Measurements from ENCODE around the gene SLC34A2. TPM values are rescaled to one million over a fixed set of nuclear protein-coding genes. Genes with fewer than 3 reads are reported as not detected.
"Not testable (repeated sequence)": the region's sequence is repeated elsewhere in the genome, so short reads cannot be mapped to it uniquely, and the experiment has no call there.

SLC34A2 gene, protein sequence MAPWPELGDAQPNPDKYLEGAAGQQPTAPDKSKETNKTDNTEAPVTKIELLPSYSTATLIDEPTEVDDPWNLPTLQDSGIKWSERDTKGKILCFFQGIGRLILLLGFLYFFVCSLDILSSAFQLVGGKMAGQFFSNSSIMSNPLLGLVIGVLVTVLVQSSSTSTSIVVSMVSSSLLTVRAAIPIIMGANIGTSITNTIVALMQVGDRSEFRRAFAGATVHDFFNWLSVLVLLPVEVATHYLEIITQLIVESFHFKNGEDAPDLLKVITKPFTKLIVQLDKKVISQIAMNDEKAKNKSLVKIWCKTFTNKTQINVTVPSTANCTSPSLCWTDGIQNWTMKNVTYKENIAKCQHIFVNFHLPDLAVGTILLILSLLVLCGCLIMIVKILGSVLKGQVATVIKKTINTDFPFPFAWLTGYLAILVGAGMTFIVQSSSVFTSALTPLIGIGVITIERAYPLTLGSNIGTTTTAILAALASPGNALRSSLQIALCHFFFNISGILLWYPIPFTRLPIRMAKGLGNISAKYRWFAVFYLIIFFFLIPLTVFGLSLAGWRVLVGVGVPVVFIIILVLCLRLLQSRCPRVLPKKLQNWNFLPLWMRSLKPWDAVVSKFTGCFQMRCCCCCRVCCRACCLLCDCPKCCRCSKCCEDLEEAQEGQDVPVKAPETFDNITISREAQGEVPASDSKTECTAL
- total RNA-seq: 1 to 10 TPM in 2 of 9 donors, not detected in 7; 1.9 to 2.3 TPM
- polyA plus RNA-seq: under 1 TPM in 1 of 3 donors, not detected in 2; 0.20 TPM
- long read RNA-seq, donor 1: 0 reads
- long read RNA-seq, donor 2: 0 reads
- long read RNA-seq, donor 3: 0 reads
- long read RNA-seq, donor 4: 0 reads
- long read RNA-seq, donor 5: 0 reads
- long read RNA-seq, donor 6: 0 reads
- long read RNA-seq, donor 7: 0 reads
- long read RNA-seq, donor 8: 0 reads
- long read RNA-seq, donor 9, full-length matches to known transcripts: 1 of 1 reads
- long read RNA-seq, donor 9, partial matches to known transcripts: 0 of 1 reads
- long read RNA-seq, donor 9, other reads (novel, unspliced or antisense): 0 of 1 reads
- long read RNA-seq, donor 10: 0 reads

DNA sequence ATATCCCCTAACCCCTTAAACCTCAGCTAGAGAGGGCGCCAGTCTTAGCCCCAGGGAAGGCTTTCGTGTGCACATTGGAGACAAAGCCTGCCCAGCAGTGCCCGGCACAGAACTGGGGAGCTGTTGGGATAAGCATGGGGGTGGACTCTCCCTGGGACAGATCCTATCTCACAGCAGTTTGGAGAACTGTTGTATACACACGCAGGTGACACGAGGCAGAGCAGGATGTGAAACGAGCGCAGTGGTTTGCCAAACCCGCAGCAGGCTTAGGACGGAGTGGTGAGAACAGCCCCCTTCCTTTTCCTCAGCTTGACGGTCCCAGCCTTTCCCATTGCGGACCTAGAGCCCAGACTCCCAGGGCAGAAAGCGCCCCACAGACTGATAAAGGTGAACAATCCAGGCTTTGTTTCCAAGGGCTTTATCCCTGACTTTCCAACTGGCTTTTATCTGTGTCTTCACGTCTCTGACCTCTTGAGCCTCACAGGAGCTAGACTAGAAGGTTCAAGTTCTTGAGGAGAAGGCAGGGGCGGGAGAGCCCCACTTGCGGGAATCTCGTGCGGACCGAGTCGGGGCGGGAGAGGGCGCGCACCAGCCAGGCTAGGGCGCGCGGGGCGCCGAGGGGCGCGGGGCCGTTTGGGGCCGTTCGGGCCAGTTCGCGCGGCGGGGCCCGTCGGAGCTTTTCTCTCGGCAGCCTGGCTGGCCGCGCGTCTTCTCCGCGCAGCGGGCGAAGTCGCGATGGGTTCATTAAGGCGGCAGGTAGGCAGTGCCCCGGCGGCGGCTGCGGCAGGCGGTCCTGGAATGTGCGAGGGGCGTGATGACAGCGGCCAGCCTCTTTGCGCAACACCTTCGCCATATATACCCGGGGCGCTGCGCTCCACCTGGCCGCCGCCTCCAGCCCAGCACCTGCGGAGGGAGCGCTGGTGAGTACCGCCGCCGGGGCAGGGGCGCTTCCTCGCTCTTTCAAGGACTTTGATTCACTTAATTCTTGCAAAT lies at the start of gene SLC34A2:
TSS of gene SLC34A2 (plus strand) at position 881 of the 993 bp plus-strand sequence. CDS start 6,650 bp downstream, outside the sequence.
- H3K4me3 ChIP-seq: no peak within 1 kb of the TSS
- no peaks in the 10 kb centered on the region for H3K9me3 ChIP-seq (replicated peaks in 1 of 3)
- no peaks in the 10 kb centered on the region for H3K4me1 ChIP-seq (replicated peaks in 1 of 2)
- intact Hi-C loops (cut with DNase I): no loop called here
- TF ChIP-seq, protein P1, sequence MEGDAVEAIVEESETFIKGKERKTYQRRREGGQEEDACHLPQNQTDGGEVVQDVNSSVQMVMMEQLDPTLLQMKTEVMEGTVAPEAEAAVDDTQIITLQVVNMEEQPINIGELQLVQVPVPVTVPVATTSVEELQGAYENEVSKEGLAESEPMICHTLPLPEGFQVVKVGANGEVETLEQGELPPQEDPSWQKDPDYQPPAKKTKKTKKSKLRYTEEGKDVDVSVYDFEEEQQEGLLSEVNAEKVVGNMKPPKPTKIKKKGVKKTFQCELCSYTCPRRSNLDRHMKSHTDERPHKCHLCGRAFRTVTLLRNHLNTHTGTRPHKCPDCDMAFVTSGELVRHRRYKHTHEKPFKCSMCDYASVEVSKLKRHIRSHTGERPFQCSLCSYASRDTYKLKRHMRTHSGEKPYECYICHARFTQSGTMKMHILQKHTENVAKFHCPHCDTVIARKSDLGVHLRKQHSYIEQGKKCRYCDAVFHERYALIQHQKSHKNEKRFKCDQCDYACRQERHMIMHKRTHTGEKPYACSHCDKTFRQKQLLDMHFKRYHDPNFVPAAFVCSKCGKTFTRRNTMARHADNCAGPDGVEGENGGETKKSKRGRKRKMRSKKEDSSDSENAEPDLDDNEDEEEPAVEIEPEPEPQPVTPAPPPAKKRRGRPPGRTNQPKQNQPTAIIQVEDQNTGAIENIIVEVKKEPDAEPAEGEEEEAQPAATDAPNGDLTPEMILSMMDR (IDR thresholded peaks at IDR 0.05): no peak
- no peak for TF ChIP-seq POLR2A (IDR thresholded peaks at IDR 0.05)
- peaks cover 21% of the 10 kb centered on the region for H3K27me3 ChIP-seq
- no peak within 1 kb of the TSS for H3K27ac ChIP-seq
- no peak for DNase-seq
- no peaks in the 10 kb centered on the region for H3K36me3 ChIP-seq (replicated peaks in 1 of 2)
- 3 to 5% (median 4%) methylated on average over 36 to 71 of the region's 71 CpGs for WGBS, 4 donors

DNA sequence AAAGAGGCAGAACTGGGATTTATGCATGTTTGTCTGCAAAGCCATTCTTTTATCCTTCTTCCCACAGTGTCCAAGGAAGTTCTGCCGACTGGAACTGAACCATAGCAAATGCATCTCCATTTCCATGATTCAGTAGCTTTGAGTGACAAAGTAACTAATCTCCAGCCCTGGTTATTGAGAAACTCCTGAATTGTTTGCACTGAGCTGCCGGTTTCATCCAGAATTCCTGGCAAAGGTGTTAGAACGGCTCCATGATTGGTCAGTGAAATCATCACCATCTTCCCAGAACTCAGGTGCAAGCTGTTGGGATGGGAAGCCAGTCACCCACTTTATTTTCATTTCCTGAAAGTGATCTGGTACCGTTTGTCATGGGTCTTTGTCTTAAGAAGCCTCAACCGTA lies 47.0 kb upstream of the SLC34A2 start:
- TF ChIP-seq, protein P1 (IDR thresholded peaks at IDR 0.05): no peak
- no peak for TF ChIP-seq POLR2A (IDR thresholded peaks at IDR 0.05)
- H3K4me3 ChIP-seq: no peak overlapping the region

DNA sequence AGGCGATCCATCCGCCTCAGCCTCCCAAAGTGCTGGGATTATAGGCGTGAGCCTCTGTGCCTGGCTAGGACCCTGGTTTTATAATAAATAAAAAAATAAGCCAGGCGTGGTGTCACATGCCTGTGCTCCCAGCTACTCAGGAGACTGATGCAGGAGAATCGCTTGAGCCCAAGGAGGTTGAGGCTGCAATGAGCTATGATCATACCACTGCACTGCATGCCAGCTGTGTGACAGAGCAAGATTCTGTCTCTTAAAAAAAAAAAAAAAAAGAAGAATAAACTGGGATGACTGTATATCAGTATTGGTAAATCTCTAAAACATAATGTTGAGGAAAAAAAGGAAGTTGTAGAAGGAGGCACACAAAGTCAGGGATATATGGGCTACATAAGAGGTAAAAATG lies 45.7 kb upstream of the SLC34A2 start:
- H3K27me3 ChIP-seq: no peaks in the 10 kb centered on the region
- no peak for DNase-seq
- no peak overlapping the region for H3K4me3 ChIP-seq
- H3K36me3 ChIP-seq (replicated peaks in 1 of 2): no peaks in the 10 kb centered on the region
- 81 to 91% (median 85%) methylated on average over 5 of the region's 5 CpGs for WGBS, 4 donors
- no peaks in the 10 kb centered on the region for H3K4me1 ChIP-seq (replicated peaks in 1 of 2)
- H3K27ac ChIP-seq: no peak overlapping the region
- TF ChIP-seq, protein P1 (IDR thresholded peaks at IDR 0.05): no peak
- no peak for TF ChIP-seq POLR2A (IDR thresholded peaks at IDR 0.05)
- H3K9me3 ChIP-seq (replicated peaks in 1 of 3): no peaks in the 10 kb centered on the region
- intact Hi-C loops (cut with DNase I): no loop called here

More for the DNA sequence above, 47.0 kb upstream of the SLC34A2 start:
- Histone ChIP-seq H3K27me3 (no peaks in the 10 kb centered on the region), H3K36me3 (replicated peaks in 1 of 2) (no peaks in the 10 kb centered on the region), H3K9me3 (replicated peaks in 1 of 3) (no peaks in the 10 kb centered on the region), H3K27ac (no peak overlapping the region), H3K4me1 (replicated peaks in 1 of 2) (no peaks in the 10 kb centered on the region)
- intact Hi-C loops (cut with DNase I): no loop called here
- DNase-seq: no peak
- 73 to 84% (median 83%) methylated on average over 5 of the region's 5 CpGs for WGBS, 4 donors

DNA sequence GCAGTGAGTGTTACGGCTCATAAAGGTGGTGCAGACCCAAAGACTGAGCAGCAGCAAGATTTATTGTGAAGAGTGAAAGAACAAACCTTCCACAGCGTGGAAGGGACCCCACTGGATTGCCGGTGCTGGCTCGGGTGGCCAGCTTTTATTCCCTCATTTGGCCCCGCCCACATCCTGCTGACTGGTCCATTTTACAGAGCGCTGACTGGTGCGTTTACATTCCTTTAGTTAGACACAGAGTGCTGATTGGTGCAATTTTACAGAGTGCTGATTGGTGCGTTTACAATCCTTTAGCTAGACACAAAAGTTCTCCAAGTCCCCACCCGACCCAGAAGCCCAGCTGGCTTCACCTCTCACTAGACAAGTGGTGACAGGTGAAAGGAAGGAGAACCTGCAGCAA lies 42.0 kb upstream of the SLC34A2 start:
- 81 to 88% (median 84%) methylated on average over 9 of the region's 9 CpGs for WGBS, 4 donors
- H3K4me3 ChIP-seq; DNase-seq; H3K4me1 ChIP-seq (replicated peaks in 1 of 2); intact Hi-C loops (cut with DNase I); H3K27me3 ChIP-seq; H3K36me3 ChIP-seq (replicated peaks in 1 of 2); H3K9me3 ChIP-seq (replicated peaks in 1 of 3); H3K27ac ChIP-seq: not testable (repeated sequence)
